ENCODE measurements around the gene PEMT.
A peak's percentile ranks its signal among the peaks of the same experiment; 100 is the strongest.

The PEMT gene

GRCh38 chr17:17570140-17570797 is 21.2 kb downstream of the PEMT start:
- DNase-seq, result peak; percentile 6 to 39

GRCh38 chr17:17569691-17570090 is 21.8 kb downstream of the PEMT start:
- DNase-seq, result no peak

GRCh38 chr17:17568772-17569195 is 22.7 kb downstream of the PEMT start:
- peak in 1 of 2 experiments; percentile 16 for DNase-seq

GRCh38 chr17:17567631-17568030 is 23.9 kb downstream of the PEMT start:
- no peak for DNase-seq

- no peak for DNase-seq
These were observed 24.5 kb downstream of the PEMT start for GRCh38 chr17:17566896-17567513.

- DNase-seq, result no peak
These were observed 25.8 kb downstream of the PEMT start for GRCh38 chr17:17565471-17566339.

- no peak for DNase-seq
These were observed 26.6 kb downstream of the PEMT start for GRCh38 chr17:17564896-17565295.

GRCh38 chr17:17564323-17564722 is 27.2 kb downstream of the PEMT start:
- no peak for DNase-seq

- DNase-seq, result no peak
These were observed 28.0 kb downstream of the PEMT start for GRCh38 chr17:17563530-17563929.

GRCh38 chr17:17562146-17562511 is 29.4 kb downstream of the PEMT start:
- DNase-seq, result no peak

- DNase-seq, result no peak
These were observed 29.9 kb downstream of the PEMT start for GRCh38 chr17:17561408-17562145.

- DNase-seq, result no peak
These were observed 30.5 kb downstream of the PEMT start for GRCh38 chr17:17560975-17561374.

GRCh38 chr17:17560167-17560566 is 31.3 kb downstream of the PEMT start:
- DNase-seq, result no peak

GRCh38 chr17:17559164-17559563 is 32.3 kb downstream of the PEMT start:
- DNase-seq, result no peak

GRCh38 chr17:17558431-17558830 is 33.1 kb downstream of the PEMT start:
- no peak for DNase-seq

- DNase-seq, result no peak
These were observed 33.7 kb downstream of the PEMT start for GRCh38 chr17:17557796-17558195.

GRCh38 chr17:17556671-17557070 is 34.8 kb downstream of the PEMT start:
- DNase-seq, result no peak

GRCh38 chr17:17555906-17556305 is 35.6 kb downstream of the PEMT start:
- DNase-seq, result no peak

- DNase-seq, result no peak
These were observed 36.4 kb downstream of the PEMT start for GRCh38 chr17:17555151-17555550.

- no peak for DNase-seq
These were observed 37.2 kb downstream of the PEMT start for GRCh38 chr17:17554266-17554665.

- no peak for DNase-seq
These were observed 38.0 kb downstream of the PEMT start for GRCh38 chr17:17553217-17554195.
